PC-3 (cell line): ENCODE results near the gene TMX2. TPM values are rescaled to one million over a fixed set of nuclear protein-coding genes. Genes with fewer than 3 reads are reported as not detected.
A peak's percentile ranks its signal among the peaks of the same experiment; 100 is the strongest.

Experiments
- ATAC-seq: fragments of 200-7000 bp; cut with Tn5 transposase; 2 replicates; pipeline ENCODE4 v1.9.1; 2020; ENCODE audit warnings: mild to moderate bottlenecking, moderate library complexity
- BruUV-seq: library from RNA; stranded (reverse); fragments of 400-500 nt; replicated peaks from 2 replicates; lab custom pipeline; 2021; lab: Mats Ljungman, UMichigan
- CTCF ChIA-PET: fragments of 300-600 bp; sonication (Branson Sonifier 250); formaldehyde crosslinking; loops from one replicate; lab custom pipeline; 2022; ENCODE audit warnings: antibody characterized with exemption; lab: Charles Lee
- POLR2A ChIA-PET: fragments of 300-600 bp; sonication (Branson Sonifier 250); formaldehyde crosslinking; loops from one replicate; lab custom pipeline; 2022; ENCODE audit warnings: antibody characterized with exemption; ENCODE audit not compliant: unreplicated experiment; lab: Charles Lee
- DNase-seq: peaks from one replicate; pipeline ENCODE4 v3.0.0-alpha.2; 2015
- H2AFZ ChIP-seq: fragments of 300-600 bp; sonication (generic); 2 replicates; pipeline ENCODE4 v1.6.0; 2016; ENCODE audit warnings: antibody characterized with exemption, low read length
- H3F3A ChIP-seq: fragments of 300-600 bp; sonication (generic); one replicate; pipeline ENCODE4 v1.6.0; 2017; ENCODE audit warnings: antibody characterized with exemption, low read length, control low read depth, mild to moderate bottlenecking; ENCODE audit not compliant: unreplicated experiment
- H3K27ac ChIP-seq: fragments of 300-600 bp; sonication (generic); 2 replicates; pipeline ENCODE4 v1.5.1; 2016; ENCODE audit warnings: mild to moderate bottlenecking, low read length
- H3K27me3 ChIP-seq: fragments of 300-600 bp; sonication (generic); 2 replicates; pipeline ENCODE4 v1.6.1; 2016; ENCODE audit warnings: low read length, mixed read lengths
- H3K36me3 ChIP-seq: fragments of 300-600 bp; sonication (generic); 2 replicates; pipeline ENCODE4 v1.6.1; 2016; ENCODE audit warnings: low read depth, mixed run types, low read length, mixed read lengths
- H3K4me1 ChIP-seq: fragments of 300-600 bp; sonication (generic); 2 replicates; pipeline ENCODE4 v1.5.1; 2016; ENCODE audit warnings: low read length; ENCODE audit not compliant: insufficient read depth
- H3K4me2 ChIP-seq: fragments of 300-600 bp; sonication (generic); 2 replicates; pipeline ENCODE4 v1.6.0; 2016; ENCODE audit warnings: low read length
- H3K4me3 ChIP-seq: fragments of 300-600 bp; sonication (generic); 2 replicates; pipeline ENCODE4 v1.5.1; 2016; ENCODE audit warnings: mild to moderate bottlenecking, low read length, mixed read lengths
- H3K79me2 ChIP-seq: fragments of 300-600 bp; sonication (generic); 2 replicates; pipeline ENCODE4 v1.6.1; 2017; ENCODE audit warnings: low read length, mixed read lengths
- H3K9ac ChIP-seq: fragments of 300-600 bp; sonication (generic); 2 replicates; pipeline ENCODE4 v1.6.0; 2016; ENCODE audit warnings: mild to moderate bottlenecking, low read length
- H3K9me2 ChIP-seq: fragments of 300-600 bp; sonication (generic); replicated peaks from 2 replicates; pipeline ENCODE4 v1.6.1; 2016; ENCODE audit warnings: mixed run types, low read length, mixed read lengths
- H3K9me3 ChIP-seq: fragments of 300-600 bp; sonication (generic); 2 replicates; pipeline ENCODE4 v1.6.1; 2016; ENCODE audit warnings: low read length, mixed read lengths
- H4K20me1 ChIP-seq: fragments of 300-600 bp; sonication (generic); 2 replicates; pipeline ENCODE4 v1.6.1; 2016; ENCODE audit warnings: low read length, mixed read lengths
- EZH2 ChIP-seq: fragments of 300-600 bp; sonication (generic); IDR thresholded peaks from one replicate; pipeline ENCODE4 v1.6.1; 2017; ENCODE audit warnings: antibody characterized with exemption, mild to moderate bottlenecking, low read length; ENCODE audit not compliant: unreplicated experiment
- EZH2phosphoT487 ChIP-seq: fragments of 300-600 bp; sonication (generic); IDR thresholded peaks from 2 replicates; pipeline ENCODE4 v1.6.1; 2018; ENCODE audit warnings: mild to moderate bottlenecking, antibody characterized with exemption, low read length, borderline replicate concordance
- intact Hi-C: fragments of 100-400 bp; cut with micrococcal nuclease; formaldehyde crosslinking; loops from 2 replicates; pipeline ENCODE4 v1.9.0; 2023
- total RNA-seq: library from RNA; depleted of rRNA; stranded (reverse); fragments of >200 nt; gene quantifications from 2 replicates; pipeline ENCODE4 v1.2.3, GENCODE V29; 2014
- TF ChIP-seq, protein P1 (sequence below): fragments of 300-600 bp; sonication (generic); conservative IDR thresholded peaks from 2 replicates; pipeline ENCODE4 v1.5.1; 2017; ENCODE audit warnings: antibody characterized with exemption, low read depth, mild to moderate bottlenecking, low read length

The TMX2 gene
- total RNA-seq, 1 experiment from 2014 or later, result 241 TPM

DNA sequence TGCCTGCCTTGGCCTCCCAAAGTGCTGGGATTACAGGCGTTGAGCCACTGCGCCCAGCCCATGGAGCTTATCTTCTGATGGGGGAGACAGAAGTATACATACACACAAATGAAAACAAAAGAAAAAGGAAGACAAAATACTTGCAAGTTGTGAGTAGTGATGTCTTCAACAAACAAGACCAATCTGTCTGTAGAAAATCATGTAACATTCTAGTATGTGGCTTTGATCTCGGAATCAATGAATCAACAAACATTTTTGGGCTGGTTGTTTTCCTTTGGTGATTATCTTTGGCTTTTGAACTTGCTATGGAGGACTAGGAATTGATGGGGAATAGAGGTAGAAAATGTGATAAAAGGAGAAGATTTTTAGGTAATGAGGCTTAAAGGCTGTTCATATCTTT, 45.8 kb downstream of the TMX2 start:
- no peak overlapping the region for H3K4me3 ChIP-seq
- TF ChIP-seq EZH2phosphoT487 (no peak), EZH2 (no peak)
- TF ChIP-seq, protein P1, sequence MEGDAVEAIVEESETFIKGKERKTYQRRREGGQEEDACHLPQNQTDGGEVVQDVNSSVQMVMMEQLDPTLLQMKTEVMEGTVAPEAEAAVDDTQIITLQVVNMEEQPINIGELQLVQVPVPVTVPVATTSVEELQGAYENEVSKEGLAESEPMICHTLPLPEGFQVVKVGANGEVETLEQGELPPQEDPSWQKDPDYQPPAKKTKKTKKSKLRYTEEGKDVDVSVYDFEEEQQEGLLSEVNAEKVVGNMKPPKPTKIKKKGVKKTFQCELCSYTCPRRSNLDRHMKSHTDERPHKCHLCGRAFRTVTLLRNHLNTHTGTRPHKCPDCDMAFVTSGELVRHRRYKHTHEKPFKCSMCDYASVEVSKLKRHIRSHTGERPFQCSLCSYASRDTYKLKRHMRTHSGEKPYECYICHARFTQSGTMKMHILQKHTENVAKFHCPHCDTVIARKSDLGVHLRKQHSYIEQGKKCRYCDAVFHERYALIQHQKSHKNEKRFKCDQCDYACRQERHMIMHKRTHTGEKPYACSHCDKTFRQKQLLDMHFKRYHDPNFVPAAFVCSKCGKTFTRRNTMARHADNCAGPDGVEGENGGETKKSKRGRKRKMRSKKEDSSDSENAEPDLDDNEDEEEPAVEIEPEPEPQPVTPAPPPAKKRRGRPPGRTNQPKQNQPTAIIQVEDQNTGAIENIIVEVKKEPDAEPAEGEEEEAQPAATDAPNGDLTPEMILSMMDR, result no peak

DNA sequence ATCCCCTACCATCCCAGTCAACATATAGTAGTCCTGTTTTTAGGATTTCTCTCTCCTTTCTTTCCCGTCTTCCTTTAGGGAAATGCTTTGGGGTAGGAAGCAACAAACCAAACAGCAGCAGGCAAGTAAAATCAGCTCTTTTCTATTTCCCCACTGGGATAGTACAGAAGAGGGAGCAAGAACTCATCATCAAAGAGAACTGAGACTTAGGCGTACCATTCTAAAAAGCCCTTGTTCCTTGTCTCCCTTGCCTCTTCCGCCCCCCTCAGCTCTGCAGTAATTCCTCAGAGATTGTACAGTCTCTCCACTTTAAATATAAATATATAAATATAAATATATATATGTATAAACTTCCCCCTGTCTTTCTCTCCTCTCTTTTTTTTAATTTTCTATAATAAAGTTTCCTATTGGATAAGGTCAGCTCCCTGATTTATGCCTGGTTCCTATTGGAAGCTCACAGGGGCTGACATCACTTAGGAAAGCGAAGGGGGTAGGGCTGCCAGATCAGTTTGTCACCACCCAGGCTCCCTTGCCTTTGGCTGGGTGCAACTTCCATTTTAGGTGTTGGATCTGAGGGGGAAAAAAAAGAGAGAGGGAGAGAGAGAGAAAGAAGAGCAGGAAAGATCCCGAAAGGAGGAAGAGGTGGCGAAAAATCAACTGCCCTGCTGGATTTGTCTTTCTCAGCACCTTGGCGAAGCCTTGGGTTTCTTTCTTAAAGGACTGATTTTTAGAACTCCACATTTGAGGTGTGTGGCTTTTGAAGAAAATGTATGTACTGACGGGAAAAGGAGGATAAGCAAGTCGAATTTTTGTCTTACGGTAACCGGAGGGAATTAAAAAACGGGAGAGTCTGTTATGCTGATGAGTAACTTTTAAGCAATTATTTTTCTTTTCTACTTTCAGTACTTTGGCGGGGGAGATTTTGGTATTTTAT, 49.2 kb downstream of the TMX2 start, which contains the start of gene CTNND1:
CTNND1 (plus strand) TSS at position 502 of the 934 bp plus-strand sequence. CDS start 29,677 bp downstream, outside the sequence.
- no peaks in the 10 kb centered on the region for H3K27me3 ChIP-seq
- CTCF ChIA-PET, result interaction anchor here (0.5 to 2.1 kb wide), 7 partner anchors 10 to 39 kb away, joined by 3 to 56 read pairs (median 8); partner anchors contain the start of gene BTBD18
- H4K20me1 ChIP-seq, result peaks cover 39% of the 10 kb centered on the region
- peaks cover 50% of the 10 kb centered on the region for H3K79me2 ChIP-seq
- H3K36me3 ChIP-seq, result no peaks in the 10 kb centered on the region; the same call in 1 of the 2 replicates
- peak; percentile 90 for ATAC-seq
- peak within 1 kb of the TSS; percentile 96 for H2AFZ ChIP-seq
- intact Hi-C loops, result loop anchor here (1.0 to 5.0 kb wide), 5 partner anchors 11 to 751 kb away; no protein-coding TSS in a partner anchor
- H3K9me2 ChIP-seq, result no peaks in the 10 kb centered on the region
- POLR2A ChIA-PET, result interaction anchor here (0.5 to 3.9 kb wide), 11 partner anchors 10 to 632 kb away, joined by 3 to 39 read pairs (median 4); partner anchors contain the start of genes BTBD18, MED19 and SELENOH
- BruUV-seq, result no TSS peak
- H3K4me3 ChIP-seq, result peak within 1 kb of the TSS; percentile 79
- TF ChIP-seq, protein P1, result no peak
- TF ChIP-seq EZH2phosphoT487 (no peak), EZH2 (no peak)
- peak within 1 kb of the TSS; percentile 91 for H3K9ac ChIP-seq
- H3F3A ChIP-seq, result no peaks in the 10 kb centered on the region
- peak within 1 kb of the TSS; percentile 84 for H3K4me2 ChIP-seq
- peak within 1 kb of the TSS; percentile 84 for H3K27ac ChIP-seq
- H3K9me3 ChIP-seq, result no peaks in the 10 kb centered on the region
- H3K4me1 ChIP-seq, result peaks cover 26% of the 10 kb centered on the region
- peak; percentile 98 for DNase-seq

More for the DNA sequence above, 45.8 kb downstream of the TMX2 start:
- Histone ChIP-seq H3K27ac (no peak overlapping the region), H3K9ac (no peak overlapping the region), H3K27me3 (no peaks in the 10 kb centered on the region), H3F3A (no peaks in the 10 kb centered on the region), H3K4me1 (peaks cover 4% of the 10 kb centered on the region; the same call in 1 of the 2 replicates), H3K4me2 (no peak overlapping the region), H3K79me2 (peaks cover 16% of the 10 kb centered on the region), H2AFZ (no peak overlapping the region), H3K9me3 (no peaks in the 10 kb centered on the region), H3K36me3 (no peaks in the 10 kb centered on the region), H4K20me1 (peaks cover 8% of the 10 kb centered on the region; the same call in 1 of the 2 replicates), H3K9me2 (no peaks in the 10 kb centered on the region)
- no TSS peak for BruUV-seq
- DNase-seq (no peak), ATAC-seq (no peak)
- ChIA-PET CTCF (interaction anchor here (2.3 kb wide), 1 partner anchor 43 kb away, joined by 13 read pairs; no protein-coding TSS in a partner anchor), POLR2A (no interaction called here)
- intact Hi-C loops, result no loop called here
